GM12801 (cell line): ENCODE data around the gene THSD1.

Experiments used
- TF ChIP-seq, protein P1 (sequence below): IDR thresholded peaks from one replicate; pipeline ENCODE4 v1.5.1; 2011; ENCODE audit warnings: control low read depth; ENCODE audit not compliant: insufficient read length; ENCODE audit errors: extremely low read depth

THSD1 gene

DNA sequence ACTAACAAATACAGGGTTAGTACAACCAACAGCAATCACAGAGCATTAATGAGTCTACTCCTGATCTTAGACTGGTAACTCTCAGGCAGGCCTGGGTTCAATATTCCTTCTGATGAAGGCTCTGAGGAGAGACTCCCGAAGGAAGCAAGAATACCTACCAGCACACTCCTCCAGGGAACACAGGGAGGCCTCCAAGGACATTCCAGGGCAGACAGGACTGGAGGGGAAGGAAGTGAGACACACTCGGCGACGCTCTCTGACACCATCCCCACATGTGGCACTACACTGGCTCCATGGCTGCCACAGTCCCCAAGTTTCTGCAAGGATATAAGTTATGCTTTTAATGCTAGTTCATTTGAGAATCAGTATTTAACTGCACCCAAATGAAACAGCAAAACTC, 20.1 kb downstream of the THSD1 start:
- TF ChIP-seq, protein P1, sequence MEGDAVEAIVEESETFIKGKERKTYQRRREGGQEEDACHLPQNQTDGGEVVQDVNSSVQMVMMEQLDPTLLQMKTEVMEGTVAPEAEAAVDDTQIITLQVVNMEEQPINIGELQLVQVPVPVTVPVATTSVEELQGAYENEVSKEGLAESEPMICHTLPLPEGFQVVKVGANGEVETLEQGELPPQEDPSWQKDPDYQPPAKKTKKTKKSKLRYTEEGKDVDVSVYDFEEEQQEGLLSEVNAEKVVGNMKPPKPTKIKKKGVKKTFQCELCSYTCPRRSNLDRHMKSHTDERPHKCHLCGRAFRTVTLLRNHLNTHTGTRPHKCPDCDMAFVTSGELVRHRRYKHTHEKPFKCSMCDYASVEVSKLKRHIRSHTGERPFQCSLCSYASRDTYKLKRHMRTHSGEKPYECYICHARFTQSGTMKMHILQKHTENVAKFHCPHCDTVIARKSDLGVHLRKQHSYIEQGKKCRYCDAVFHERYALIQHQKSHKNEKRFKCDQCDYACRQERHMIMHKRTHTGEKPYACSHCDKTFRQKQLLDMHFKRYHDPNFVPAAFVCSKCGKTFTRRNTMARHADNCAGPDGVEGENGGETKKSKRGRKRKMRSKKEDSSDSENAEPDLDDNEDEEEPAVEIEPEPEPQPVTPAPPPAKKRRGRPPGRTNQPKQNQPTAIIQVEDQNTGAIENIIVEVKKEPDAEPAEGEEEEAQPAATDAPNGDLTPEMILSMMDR = no peak

DNA sequence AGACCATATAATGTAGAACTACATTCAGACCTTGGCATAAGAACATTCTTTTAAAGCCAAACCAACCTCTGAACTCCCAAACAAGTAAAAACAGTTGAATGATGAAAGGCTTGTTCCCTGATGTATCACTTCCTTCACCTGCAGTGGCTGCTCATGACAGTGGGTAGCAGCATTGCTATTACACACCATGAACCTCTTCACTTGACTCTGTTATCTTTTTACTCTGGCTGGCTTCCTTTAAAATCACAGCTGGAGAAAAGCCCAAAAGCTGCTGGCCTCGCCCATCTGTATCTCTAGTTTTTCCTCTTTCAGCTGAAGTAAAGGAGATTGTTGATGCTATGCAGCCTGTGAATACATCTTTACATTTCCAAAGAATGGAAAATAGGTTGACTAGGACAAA, 22.6 kb downstream of the THSD1 start:
- TF ChIP-seq, protein P1 = no peak

DNA sequence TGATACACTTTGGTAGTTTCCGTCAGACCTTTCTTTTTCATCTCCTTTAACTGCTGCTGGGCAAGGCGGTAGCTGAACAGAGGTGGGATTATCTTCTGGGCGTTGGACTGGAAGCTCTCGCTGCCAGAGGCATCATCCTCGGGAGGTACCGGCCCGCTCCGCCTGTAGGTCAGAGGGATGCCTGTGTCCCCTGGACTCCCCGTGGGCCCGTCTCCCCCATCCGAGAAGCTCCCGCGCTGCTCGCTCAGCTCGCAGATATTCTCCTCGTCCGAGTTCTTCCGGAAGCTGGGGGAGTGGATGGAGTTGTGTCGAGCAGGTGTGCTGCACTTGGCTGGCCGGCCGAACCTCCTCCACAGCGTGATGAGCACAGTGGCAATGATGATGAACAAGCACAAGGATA, 27.7 kb downstream of the THSD1 start:
- TF ChIP-seq, protein P1 = no peak

DNA sequence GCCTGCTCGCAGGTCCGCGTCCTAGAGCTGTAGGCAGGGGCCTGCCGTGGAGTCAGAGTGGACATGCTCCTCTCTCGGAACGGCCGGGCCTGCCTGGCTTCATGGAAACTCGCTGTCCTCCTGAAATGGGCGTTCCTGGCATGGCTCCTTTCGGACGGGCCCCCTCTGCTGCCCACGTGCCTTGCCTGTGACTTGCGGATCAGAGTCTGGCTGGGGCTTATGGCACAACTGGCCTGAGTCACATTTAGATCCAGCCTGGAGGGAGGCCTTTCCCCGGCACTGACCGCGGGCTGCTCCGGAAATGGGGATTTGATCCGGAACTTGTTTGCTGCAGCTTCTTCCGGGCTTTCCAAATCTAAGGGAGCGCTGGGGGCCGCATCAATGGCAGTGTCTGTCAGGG, 28.1 kb downstream of the THSD1 start:
- TF ChIP-seq, protein P1 = no peak

DNA sequence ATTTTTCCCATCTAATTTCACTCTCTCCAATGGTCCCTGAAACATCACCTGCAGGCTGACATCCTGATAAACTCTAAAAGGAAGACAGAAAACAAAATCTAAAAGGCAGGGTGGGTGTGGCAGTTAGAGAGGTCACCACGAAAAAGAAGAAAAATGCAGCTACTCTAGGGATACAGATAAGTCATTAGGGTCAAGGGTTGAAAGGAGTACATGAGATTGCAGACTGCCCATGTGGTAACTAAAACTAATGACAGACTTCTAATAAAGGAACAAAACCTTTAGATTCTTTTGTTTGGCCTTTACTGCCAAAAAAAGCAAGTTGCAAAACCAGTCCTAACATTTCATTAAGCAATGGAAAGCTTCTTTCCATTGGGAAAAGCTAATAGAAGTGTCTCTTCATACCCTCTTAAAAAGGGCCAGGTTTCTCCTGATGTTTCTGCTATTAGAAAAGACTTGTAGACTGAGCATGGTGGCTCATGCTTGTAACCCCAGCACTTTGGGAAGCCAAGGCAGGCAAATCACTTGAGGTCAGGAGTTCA, 31.0 kb downstream of the THSD1 start:
- TF ChIP-seq, protein P1 = no peak

DNA sequence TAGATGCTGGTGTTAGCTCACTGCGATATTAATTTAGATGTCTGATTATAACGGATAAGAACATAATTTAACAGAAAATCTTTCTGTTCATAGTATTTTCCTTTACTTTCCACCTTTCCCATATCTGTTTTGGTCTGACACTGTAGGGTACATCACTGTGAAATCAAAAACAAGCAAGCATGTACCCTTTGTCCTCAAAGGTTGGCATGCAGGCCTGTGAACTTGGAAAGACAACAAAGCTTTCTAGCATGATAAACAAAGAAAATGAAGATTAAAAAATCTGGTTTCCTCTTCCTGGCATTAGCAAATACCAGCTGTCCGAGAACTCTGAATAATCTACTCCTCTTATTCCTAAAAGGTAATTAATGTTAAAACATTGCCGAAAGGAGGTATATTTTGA, 31.6 kb downstream of the THSD1 start:
- TF ChIP-seq, protein P1 = no peak

DNA sequence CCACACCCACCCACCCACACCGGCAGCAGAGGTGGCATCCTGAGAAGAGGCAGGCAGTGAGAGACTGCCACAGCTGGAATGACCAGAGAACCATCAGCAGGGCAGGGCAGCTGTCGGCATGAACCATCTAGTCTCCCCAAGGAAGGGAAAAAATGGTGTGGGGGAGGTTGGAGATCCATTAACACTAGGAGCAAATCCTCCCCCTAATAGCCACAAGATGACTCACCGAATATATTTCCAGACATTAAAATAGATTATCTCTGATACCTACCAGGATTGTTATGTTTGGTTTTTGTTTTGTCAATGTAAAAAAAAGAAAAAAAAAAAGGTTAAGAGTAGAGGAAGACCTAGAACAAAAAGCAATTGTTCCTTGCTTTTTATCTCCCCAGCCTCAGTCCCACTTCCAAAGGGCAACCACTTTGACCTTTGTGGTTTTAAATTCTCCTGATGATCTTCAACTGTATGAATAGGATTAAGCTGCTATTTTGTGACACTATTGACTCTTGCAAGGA, 34.2 kb downstream of the THSD1 start:
- TF ChIP-seq, protein P1 = no peak
